Suprapubic skin (tissue), 4 donors: Measurements from ENCODE around the gene PDE4D.

ENCODE experiments used
- CTCF ChIP-seq, 2 donors: fragments of 200-600 bp in 1 of 2; fragments of 450-650 bp in 1 of 2; sonication (generic) in 1 of 2; IDR thresholded peaks; one replicate each; pipeline ENCODE4 v1.5.1; 2016 to 2019; ENCODE audit warnings: antibody characterized with exemption in 2 of 2, mild to moderate bottlenecking in 1 of 2, moderate library complexity in 1 of 2
- EP300 ChIP-seq: sonication (generic); formaldehyde crosslinking; IDR thresholded peaks from one replicate; pipeline ENCODE4 v1.6.1; 2017; ENCODE audit warnings: antibody characterized with exemption
- POLR2A ChIP-seq, 2 donors: fragments of 450-650 bp; IDR thresholded peaks; one replicate each; pipeline ENCODE4 v1.6.1; 2017; ENCODE audit warnings: antibody characterized with exemption in 2 of 2, mild to moderate bottlenecking in 2 of 2, moderate library complexity in 2 of 2
- POLR2AphosphoS5 ChIP-seq, 3 donors: sonication (generic); formaldehyde crosslinking; IDR thresholded peaks; one replicate each; pipeline ENCODE4 v1.6.1; 2017; ENCODE audit warnings: antibody characterized with exemption in 3 of 3

GRCh38 chr5:59829922-59830321 lies 63.6 kb downstream of the PDE4D start:
- no peak for TF ChIP-seq CTCF (IDR thresholded peaks at IDR 0.05)
- no peak for TF ChIP-seq POLR2AphosphoS5 (IDR thresholded peaks at IDR 0.05)
- no peak for TF ChIP-seq POLR2A (IDR thresholded peaks at IDR 0.05)
- no peak for TF ChIP-seq EP300
